B cell (primary cell): ENCODE results near the gene ZG16. TPM values are rescaled to one million over a fixed set of nuclear protein-coding genes. Genes with fewer than 3 reads are reported as not detected.

ENCODE experiments used
- ATAC-seq: fragments of 200-7000 bp; cut with Tn5 transposase; one replicate; pipeline ENCODE4 v1.10.0; 2021; ENCODE audit warnings: low read depth, mild to moderate bottlenecking, moderate number of reproducible peaks, moderate library complexity
- CTCF ChIA-PET: fragments of 350-600 bp; sonication (Branson Sonifier 250); formaldehyde crosslinking; loops from one replicate; lab custom pipeline; 2021; ENCODE audit warnings: antibody characterized with exemption, inconsistent platforms; lab: Charles Lee
- POLR2A ChIA-PET: fragments of 350-600 bp; sonication (Branson Sonifier 250); formaldehyde crosslinking; loops from one replicate; lab custom pipeline; 2021; ENCODE audit warnings: antibody characterized with exemption; lab: Charles Lee
- DNase-seq: peaks from one replicate; pipeline ENCODE4 v3.0.0; 2013
- H2AFZ ChIP-seq: 2 replicates; pipeline ENCODE4 v1.6.1; 2012; ENCODE audit warnings: mild to moderate bottlenecking, low read depth, low read length; ENCODE audit not compliant: insufficient read depth, poor library complexity, severe bottlenecking
- H3K27ac ChIP-seq, 2 donors: 1 replicate in 1 of 2; 2 replicates in 1 of 2; pipeline ENCODE4 v1.5.1; 2012 to 2013; ENCODE audit warnings: low read length in 2 of 2, mild to moderate bottlenecking in 2 of 2, moderate library complexity in 1 of 2
- H3K27me3 ChIP-seq, 4 experiments: fragments of 200-600 bp in 1 of 4; sonication (generic) in 1 of 4; replicated peaks in 1 of 4; 1 replicate in 2 of 4; 2 replicates in 2 of 4; pipeline versions ENCODE4 v1.6.1 to v1.7.0; 2013 to 2016; ENCODE audit warnings: low read length in 3 of 4, mild to moderate bottlenecking in 2 of 4, mixed read lengths in 1 of 4, moderate library complexity in 1 of 4; ENCODE audit not compliant: insufficient read depth in 4 of 4, control insufficient read depth in 3 of 4; ENCODE audit errors: control extremely low read depth in 1 of 4
- H3K36me3 ChIP-seq, 2 experiments: replicated peaks in 1 of 2; 1 replicate in 1 of 2; 2 replicates in 1 of 2; pipeline versions ENCODE4 v1.6.1 to v1.7.1; 2013; ENCODE audit warnings: low read length in 1 of 2; ENCODE audit not compliant: insufficient read depth in 2 of 2, control insufficient read depth in 1 of 2; ENCODE audit errors: control extremely low read depth in 1 of 2, extremely low read depth in 1 of 2
- H3K4me1 ChIP-seq, 2 donors: fragments of 200-600 bp in 1 of 2; sonication (generic) in 1 of 2; 1 replicate in 1 of 2; 2 replicates in 1 of 2; pipeline versions ENCODE4 v1.5.1 to v1.6.1; 2013 to 2017; ENCODE audit warnings: low read length in 2 of 2; ENCODE audit not compliant: control insufficient read depth in 2 of 2, insufficient read depth in 2 of 2
- H3K4me2 ChIP-seq: replicated peaks from 2 replicates; pipeline ENCODE3; 2012; ENCODE audit warnings: mild to moderate bottlenecking, low read depth, low read length; ENCODE audit not compliant: poor library complexity, severe bottlenecking
- H3K4me3 ChIP-seq, 5 experiments: fragments of 200-600 bp in 1 of 5; sonication (generic) in 1 of 5; 1 replicate in 3 of 5; 2 replicates in 2 of 5; pipeline versions ENCODE4 v1.5.1 to v1.7.0; 2011 to 2016; ENCODE audit warnings: low read length in 4 of 5, mild to moderate bottlenecking in 4 of 5, low read depth in 2 of 5, control low read depth in 1 of 5, moderate library complexity in 1 of 5; ENCODE audit not compliant: insufficient read depth in 1 of 5; ENCODE audit errors: control extremely low read depth in 1 of 5, extremely low read depth in 1 of 5
- H3K79me2 ChIP-seq: fragments of 200-600 bp; sonication (generic); one replicate; pipeline ENCODE4 v1.6.0; 2016; ENCODE audit warnings: low read length; ENCODE audit not compliant: control insufficient read depth, insufficient read depth
- H3K9ac ChIP-seq: fragments of 200-600 bp; sonication (generic); 2 replicates; pipeline ENCODE4 v1.6.1; 2017; ENCODE audit warnings: mild to moderate bottlenecking, low read length, moderate library complexity
- H3K9me3 ChIP-seq, 3 donors: one replicate each; pipeline versions ENCODE4 v1.6.1 to v1.7.1; 2013; ENCODE audit warnings: low read length in 2 of 3; ENCODE audit not compliant: control insufficient read depth in 2 of 3, insufficient read depth in 1 of 3; ENCODE audit errors: control extremely low read depth in 1 of 3
- H4K20me1 ChIP-seq: 2 replicates; pipeline ENCODE4 v1.6.0; 2012; ENCODE audit warnings: mild to moderate bottlenecking, low read length; ENCODE audit not compliant: insufficient read depth, control insufficient read depth, poor library complexity, severe bottlenecking
- H3K27ac Mint-ChIP-seq: one replicate; pipeline ENCODE4 v1.8.0; 2021; ENCODE audit warnings: mixed read lengths
- H3K27me3 Mint-ChIP-seq: one replicate; pipeline ENCODE4 v1.8.0; 2021; ENCODE audit warnings: mixed read lengths
- H3K4me1 Mint-ChIP-seq: one replicate; pipeline ENCODE4 v1.8.0; 2021; ENCODE audit warnings: mixed read lengths
- H3K4me3 Mint-ChIP-seq: one replicate; pipeline ENCODE4 v1.8.0; 2021; ENCODE audit warnings: mixed read lengths
- H3K9me3 Mint-ChIP-seq: one replicate; pipeline ENCODE4 v1.8.0; 2022; ENCODE audit warnings: mixed read lengths; ENCODE audit not compliant: insufficient read depth
- CTCF ChIP-seq: fragments of 200-600 bp; IDR thresholded peaks from one replicate; pipeline ENCODE4 v1.8.0; 2022; ENCODE audit warnings: antibody characterized with exemption, mild to moderate bottlenecking
- EZH2 ChIP-seq: IDR thresholded peaks from 2 replicates; pipeline ENCODE4 v1.6.1; 2012; ENCODE audit warnings: borderline replicate concordance, low read depth, mild to moderate bottlenecking, moderate library complexity, low read length; ENCODE audit not compliant: insufficient read depth, poor library complexity, severe bottlenecking
- WGBS: methylation state at CpG from one replicate; pipeline ENCODE4 v1.1.5; 2013; ENCODE audit warnings: missing lambda C conversion rate; ENCODE audit not compliant: insufficient coverage; 5-methylcytosine and 5-hydroxymethylcytosine counted together
- intact Hi-C: fragments of 100-400 bp; cut with micrococcal nuclease; formaldehyde crosslinking; loops from one replicate; pipeline ENCODE4 v1.10.0; 2022
- polyA plus RNA-seq: library from polyadenylated mRNA; depleted of rRNA; stranded (reverse); fragments of >200 nt; gene quantifications from 2 replicates; pipeline ENCODE4 v1.2.3, GENCODE V29; 2012
- total RNA-seq, 2 donors: library from RNA; stranded (reverse); fragments of 120-200 nt in 1 of 2; gene quantifications; 1 replicate in 1 of 2; 2 replicates in 1 of 2; pipeline versions ENCODE4 v1.2.3 to v1.2.4, GENCODE V29; 2013 to 2022

Gene ZG16
- total and polyA plus RNA-seq, 2 donors (not counting 1 experiment from before 2014, with no cell fraction given), result 0.06 TPM; not detected in 1

GRCh38 chr16:29734786-29735185, 43.3 kb upstream of the ZG16 start:
- 100% methylated on average over 1 of the region's 1 CpG for WGBS
- H2AFZ ChIP-seq, result no peak overlapping the region
- no peak for DNase-seq
- H3K4me2 ChIP-seq, result no peak overlapping the region
- H4K20me1 ChIP-seq, result no peaks in the 10 kb centered on the region
- no peak overlapping the region for H3K4me3 ChIP-seq
- no peaks in the 10 kb centered on the region for H3K36me3 ChIP-seq
- Mint-ChIP-seq H3K9me3 (peaks cover 2% of the 10 kb centered on the region), H3K4me3 (no peak overlapping the region), H3K4me1 (peaks cover 57% of the 10 kb centered on the region), H3K27me3 (no peaks in the 10 kb centered on the region), H3K27ac (peak overlapping the region; percentile 0)
- ChIA-PET CTCF (interaction anchor here (1.1 kb wide), 2 partner anchors 11 to 34 kb away, joined by 3 read pairs; no protein-coding TSS in a partner anchor), POLR2A (no interaction called here)
- no peak for ATAC-seq
- H3K9me3 ChIP-seq, result peaks cover 0 to 10% (median 0%) of the 10 kb centered on the region in 3 donors
- H3K27ac ChIP-seq, result no peak overlapping the region
- H3K79me2 ChIP-seq, result peaks cover 31% of the 10 kb centered on the region
- no peak overlapping the region for H3K9ac ChIP-seq
- H3K4me1 ChIP-seq, result peaks cover 30 to 55% of the 10 kb centered on the region in 2 donors
- TF ChIP-seq EZH2, result no peak
- no peak for TF ChIP-seq CTCF
- no peaks in the 10 kb centered on the region for H3K27me3 ChIP-seq
- intact Hi-C loops, result loop anchor here (10.0 kb wide), 1 partner anchor 60 kb away; the partner anchor contains the start of gene QPRT

GRCh38 chr16:29736112-29736511, 41.9 kb upstream of the ZG16 start:
- WGBS, result 69% methylated on average over 3 of the region's 5 CpGs
- no peak overlapping the region for H3K4me3 Mint-ChIP-seq

More at GRCh38 chr16:29736112-29736511, 41.9 kb upstream of the ZG16 start:
- peaks cover 5% of the 10 kb centered on the region for H4K20me1 ChIP-seq
- H3K4me1 ChIP-seq, result peaks cover 35 to 53% of the 10 kb centered on the region in 2 donors
- peaks cover 2% of the 10 kb centered on the region for H3K9me3 Mint-ChIP-seq
- peaks cover 40% of the 10 kb centered on the region for H3K79me2 ChIP-seq
- peaks cover 0 to 10% (median 0%) of the 10 kb centered on the region in 3 donors for H3K9me3 ChIP-seq
- H2AFZ ChIP-seq, result no peak overlapping the region
- no peaks in the 10 kb centered on the region for H3K27me3 ChIP-seq
- no peak overlapping the region for H3K27ac ChIP-seq
- no peak overlapping the region for H3K9ac ChIP-seq
- DNase-seq, result no peak
- peaks cover 62% of the 10 kb centered on the region for H3K4me1 Mint-ChIP-seq
- H3K36me3 ChIP-seq, result peaks cover 0 to 7% of the 10 kb centered on the region in 2 experiments
- no peaks in the 10 kb centered on the region for H3K27me3 Mint-ChIP-seq
- H3K4me2 ChIP-seq, result no peak overlapping the region
- intact Hi-C loops, result loop anchor here (10.0 kb wide), 1 partner anchor 61 kb away; the partner anchor contains the start of gene QPRT
- ChIA-PET POLR2A (no interaction called here), CTCF (interaction anchor here (1.0 to 1.4 kb wide), 2 partner anchors 8 to 49 kb away, joined by 3 to 4 read pairs; no protein-coding TSS in a partner anchor)
- no peak overlapping the region for H3K4me3 ChIP-seq
- no peak overlapping the region for H3K27ac Mint-ChIP-seq
- no peak for TF ChIP-seq EZH2
- no peak for TF ChIP-seq CTCF
- ATAC-seq, result no peak
